ENCODE data around the gene GNMT.

The GNMT gene

GRCh38 chr6:42967228-42967627 is 6.7 kb downstream of the GNMT start:
- H3K4me3 ChIP-seq (replicated peaks; ENCODE audit: low read depth, low read length): no peak overlapping the region
- DNase-seq (ENCODE audit: low read depth): no peak
- no peak for TF ChIP-seq CTCF (IDR thresholded peaks at IDR 0.05; ENCODE audit: low read length, missing control alignments)

- no peak overlapping the region for H3K4me3 ChIP-seq (replicated peaks; ENCODE audit: low read depth, low read length)
Measured at GRCh38 chr6:42968126-42968701, 7.7 kb downstream of the GNMT start.

GRCh38 chr6:42968783-42969182 is 8.2 kb downstream of the GNMT start:
- no peak for DNase-seq (ENCODE audit: low read depth)
- no peak overlapping the region for H3K4me3 ChIP-seq (replicated peaks; ENCODE audit: low read depth, low read length)
- no peak for TF ChIP-seq CTCF (IDR thresholded peaks at IDR 0.05; ENCODE audit: low read length, missing control alignments)

More at GRCh38 chr6:42968126-42968701, 7.7 kb downstream of the GNMT start:
- DNase-seq (ENCODE audit: low read depth): no peak
- TF ChIP-seq CTCF (IDR thresholded peaks at IDR 0.05; ENCODE audit: low read length, missing control alignments): no peak

GRCh38 chr6:42969431-42969830 is 8.9 kb downstream of the GNMT start:
- no peak for DNase-seq (ENCODE audit: low read depth)
- no peak for TF ChIP-seq CTCF (IDR thresholded peaks at IDR 0.05; ENCODE audit: low read length, missing control alignments)
- no peak overlapping the region for H3K4me3 ChIP-seq (replicated peaks; ENCODE audit: low read depth, low read length)

GRCh38 chr6:42969934-42970333 is 9.4 kb downstream of the GNMT start:
- DNase-seq (ENCODE audit: low read depth): no peak
- TF ChIP-seq CTCF (IDR thresholded peaks at IDR 0.05; ENCODE audit: low read length, missing control alignments): no peak
- H3K4me3 ChIP-seq (replicated peaks; ENCODE audit: low read depth, low read length): no peak overlapping the region

- no peak for DNase-seq (ENCODE audit: low read depth)
- no peak overlapping the region for H3K4me3 ChIP-seq (replicated peaks; ENCODE audit: low read depth, low read length)
- TF ChIP-seq CTCF (IDR thresholded peaks at IDR 0.05; ENCODE audit: low read length, missing control alignments): no peak
Measured at GRCh38 chr6:42970871-42971612, 10.5 kb downstream of the GNMT start.

All from fibroblast of pulmonary artery (primary cell).